ENCODE measurements around the gene ALKBH8. TPM values are rescaled to one million over a fixed set of nuclear protein-coding genes. Genes with fewer than 3 reads are reported as not detected.
"Not testable (repeated sequence)": the region's sequence is repeated elsewhere in the genome, so short reads cannot be mapped to it uniquely, and the experiment has no call there.

Gene ALKBH8
- total RNA-seq, 1 donor from 2014 or later: 11.8 TPM

DNA sequence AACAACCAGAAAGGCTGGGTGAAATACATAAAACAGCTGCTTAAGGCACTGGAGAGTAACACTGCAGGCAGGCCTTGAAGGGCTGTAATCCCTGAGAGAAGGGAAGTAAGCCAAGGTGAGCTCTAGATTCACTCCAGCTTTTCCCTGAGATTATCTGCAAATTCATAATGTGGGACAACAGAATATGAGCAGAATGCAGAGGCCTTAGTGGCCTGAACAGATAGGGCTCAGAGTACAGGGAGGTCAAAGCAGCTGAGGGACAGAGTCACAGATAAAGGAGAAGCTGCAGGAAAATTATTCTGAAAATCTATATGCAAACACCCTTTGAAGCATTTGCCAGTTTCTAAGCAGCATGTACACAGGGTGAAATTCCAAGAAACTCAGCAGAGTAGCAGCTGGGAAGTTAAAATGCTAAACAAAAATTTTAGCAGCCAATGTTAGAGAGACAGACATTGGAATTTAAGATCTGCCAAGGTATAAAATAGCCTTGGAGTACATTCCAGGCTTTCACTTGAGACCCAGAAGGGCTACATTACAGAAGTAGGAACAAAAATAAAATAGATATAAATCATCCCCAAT is 59.8 kb downstream of the ALKBH8 start:
- no peaks in the 10 kb centered on the region for H3K27me3 ChIP-seq
- TF ChIP-seq CTCF (IDR thresholded peaks at IDR 0.05) (no peak), EZH2 (IDR thresholded peaks at IDR 0.05) (no peak), EZH2phosphoT487 (IDR thresholded peaks at IDR 0.05) (no peak)
- H3K27ac ChIP-seq: no peak overlapping the region
- H3K4me1 Mint-ChIP-seq: no peaks in the 10 kb centered on the region
- no peak overlapping the region for H3K9ac ChIP-seq
- no peak overlapping the region for H3K4me3 ChIP-seq
- no peak overlapping the region for H2AFZ ChIP-seq (replicated peaks)
- H3K27ac Mint-ChIP-seq: no peak overlapping the region
- no peaks in the 10 kb centered on the region for H3K9me3 Mint-ChIP-seq
- H3K9me3 ChIP-seq (ENCODE audit: low read depth): no peaks in the 10 kb centered on the region
- no peak overlapping the region for H3K4me3 Mint-ChIP-seq
- peaks cover 6% of the 10 kb centered on the region for H3K36me3 ChIP-seq
- H3K36me3 Mint-ChIP-seq: peaks cover 19% of the 10 kb centered on the region
- H3K4me2 ChIP-seq: no peak overlapping the region
- no peaks in the 10 kb centered on the region for H4K20me1 ChIP-seq (ENCODE audit: low read depth)
- H3K4me1 ChIP-seq: no peaks in the 10 kb centered on the region
- no peak for DNase-seq (ENCODE audit: low spot score)
- no peaks in the 10 kb centered on the region for H3F3A ChIP-seq (ENCODE audit: low read depth)
- H3K27me3 Mint-ChIP-seq (ENCODE audit: insufficient read depth, low read depth): no peaks in the 10 kb centered on the region
- no peaks in the 10 kb centered on the region for H3K79me2 ChIP-seq (ENCODE audit: low read depth)

- no peaks in the 10 kb centered on the region for H3F3A ChIP-seq (ENCODE audit: low read depth)
- no peaks in the 10 kb centered on the region for H4K20me1 ChIP-seq (ENCODE audit: low read depth)
- H3K4me1 Mint-ChIP-seq: no peaks in the 10 kb centered on the region
- H3K9me3 ChIP-seq (ENCODE audit: low read depth): no peaks in the 10 kb centered on the region
- DNase-seq (ENCODE audit: low spot score): no peak
- no peaks in the 10 kb centered on the region for H3K9me3 Mint-ChIP-seq
- no peak overlapping the region for H3K27ac ChIP-seq
- no peaks in the 10 kb centered on the region for H3K27me3 ChIP-seq
- no peak overlapping the region for H3K4me3 Mint-ChIP-seq
- no peaks in the 10 kb centered on the region for H3K79me2 ChIP-seq (ENCODE audit: low read depth)
- no peaks in the 10 kb centered on the region for H3K27me3 Mint-ChIP-seq (ENCODE audit: insufficient read depth, low read depth)
- H2AFZ ChIP-seq (replicated peaks): no peak overlapping the region
- TF ChIP-seq EZH2 (IDR thresholded peaks at IDR 0.05): no peak
- TF ChIP-seq EZH2phosphoT487 (IDR thresholded peaks at IDR 0.05): no peak
- no peak for TF ChIP-seq CTCF (IDR thresholded peaks at IDR 0.05)
- peaks cover 6% of the 10 kb centered on the region for H3K36me3 ChIP-seq
- H3K4me2 ChIP-seq: no peak overlapping the region
- H3K27ac Mint-ChIP-seq: no peak overlapping the region
- H3K4me3 ChIP-seq: no peak overlapping the region
- H3K4me1 ChIP-seq: no peaks in the 10 kb centered on the region
- H3K9ac ChIP-seq: no peak overlapping the region
- H3K36me3 Mint-ChIP-seq: peaks cover 19% of the 10 kb centered on the region
These were observed 60.6 kb downstream of the ALKBH8 start for GRCh38 chr11:107504981-107505380.

DNA sequence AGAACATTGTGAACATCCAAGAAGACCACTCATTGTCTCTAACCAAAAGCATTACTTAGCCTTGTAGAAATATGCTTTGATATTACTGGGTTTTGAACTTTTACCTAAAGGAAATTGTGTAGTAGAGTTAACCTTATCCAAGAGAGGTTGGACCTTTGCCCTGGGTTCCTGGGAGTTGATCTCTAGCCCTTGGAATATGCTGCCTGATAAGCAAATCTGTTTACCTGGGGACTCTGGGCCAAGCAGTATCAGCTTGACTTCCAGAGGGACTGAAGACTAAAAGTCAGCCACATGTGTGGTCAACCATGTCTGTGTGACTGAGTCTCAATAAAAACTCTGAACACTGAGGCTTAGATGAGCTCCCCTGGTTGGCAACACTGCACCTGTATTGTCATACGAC is 63.8 kb downstream of the ALKBH8 start:
- no peak for TF ChIP-seq EZH2 (IDR thresholded peaks at IDR 0.05)
- TF ChIP-seq CTCF (IDR thresholded peaks at IDR 0.05): no peak
- no peak for TF ChIP-seq EZH2phosphoT487 (IDR thresholded peaks at IDR 0.05)
- DNase-seq (ENCODE audit: low spot score): no peak
- Histone ChIP-seq H2AFZ (replicated peaks) (no peak overlapping the region), H4K20me1 (ENCODE audit: low read depth) (no peaks in the 10 kb centered on the region), H3K9me3 (ENCODE audit: low read depth) (no peaks in the 10 kb centered on the region), H3K4me2 (no peak overlapping the region), H3K4me3 (no peak overlapping the region), H3F3A (ENCODE audit: low read depth) (no peaks in the 10 kb centered on the region), H3K36me3 (peaks cover 6% of the 10 kb centered on the region), H3K27me3 (no peaks in the 10 kb centered on the region), H3K4me1 (no peaks in the 10 kb centered on the region), H3K27ac (no peak overlapping the region), H3K79me2 (ENCODE audit: low read depth) (no peaks in the 10 kb centered on the region), H3K9ac (no peak overlapping the region)
- Mint-ChIP-seq H3K4me1 (no peaks in the 10 kb centered on the region), H3K27me3 (ENCODE audit: insufficient read depth, low read depth) (no peaks in the 10 kb centered on the region), H3K9me3 (no peaks in the 10 kb centered on the region), H3K4me3 (no peak overlapping the region), H3K27ac (no peak overlapping the region), H3K36me3 (peaks cover 19% of the 10 kb centered on the region)

- not testable (repeated sequence) for H3K4me3 Mint-ChIP-seq; H3K27ac Mint-ChIP-seq; H3K27ac ChIP-seq; H3K4me2 ChIP-seq; H3F3A ChIP-seq (ENCODE audit: low read depth); H3K4me3 ChIP-seq; H3K4me1 Mint-ChIP-seq; H3K36me3 ChIP-seq; H3K9ac ChIP-seq; H3K27me3 Mint-ChIP-seq (ENCODE audit: insufficient read depth, low read depth); H2AFZ ChIP-seq (replicated peaks); H3K79me2 ChIP-seq (ENCODE audit: low read depth); H3K9me3 ChIP-seq (ENCODE audit: low read depth); H3K4me1 ChIP-seq; H3K9me3 Mint-ChIP-seq; H4K20me1 ChIP-seq (ENCODE audit: low read depth); DNase-seq (ENCODE audit: low spot score); H3K27me3 ChIP-seq
- H3K36me3 Mint-ChIP-seq: peaks cover 11% of the 10 kb centered on the region
These were observed 68.2 kb downstream of the ALKBH8 start for GRCh38 chr11:107497371-107497770.
